GM19239 (cell line): Measurements from ENCODE around the gene ERBIN.
"Not testable (repeated sequence)": the region's sequence is repeated elsewhere in the genome, so short reads cannot be mapped to it uniquely, and the experiment has no call there.

Source experiments
- DNase-seq: peaks from one replicate; pipeline ENCODE4 v3.0.0; 2011; ENCODE audit warnings: low spot score; ENCODE audit not compliant: insufficient read length
- FAIRE-seq: peaks from 2 replicates; lab custom pipeline; 2011; peaks lifted over from hg19 to GRCh38; lab: Jason Lieb, UNC

Gene ERBIN

GRCh38 chr5:65992630-65993029 lies 66.3 kb downstream of the ERBIN start:
- no peak for FAIRE-seq
- no peak for DNase-seq

GRCh38 chr5:65994117-65994786 lies 67.9 kb downstream of the ERBIN start:
- no peak for FAIRE-seq
- DNase-seq, result no peak

- FAIRE-seq (no peak), DNase-seq (no peak)
Observed at GRCh38 chr5:65999061-65999723, 72.8 kb downstream of the ERBIN start.

GRCh38 chr5:66001952-66002351 lies 75.6 kb downstream of the ERBIN start:
- FAIRE-seq (no peak), DNase-seq (no peak)

- DNase-seq (no peak), FAIRE-seq (no peak)
Observed at GRCh38 chr5:66002415-66002814, 76.0 kb downstream of the ERBIN start.

- DNase-seq, result no peak
- FAIRE-seq, result no peak
Observed at GRCh38 chr5:66004216-66004615, 77.8 kb downstream of the ERBIN start.

DNA sequence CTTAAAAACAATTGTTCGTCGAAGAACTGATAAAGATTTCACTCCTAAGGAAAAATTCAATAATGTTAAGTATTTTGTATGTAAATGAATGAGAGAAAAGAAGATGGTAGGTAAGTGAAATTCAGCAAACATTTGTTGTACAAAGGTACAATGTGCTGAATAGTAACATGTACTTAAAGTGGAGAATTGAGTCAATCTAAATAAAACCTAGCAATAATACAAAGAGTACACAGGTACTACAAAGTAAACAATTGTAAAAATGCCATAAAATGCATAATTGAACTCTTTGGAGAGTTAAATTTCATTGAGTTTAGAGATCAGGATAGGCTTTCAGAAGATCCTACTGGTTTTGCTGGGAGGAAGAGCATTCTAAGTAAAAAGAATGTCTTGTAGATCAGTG lies 82.9 kb downstream of the ERBIN start:
- DNase-seq (no peak), FAIRE-seq (peak; percentile 31)

DNA sequence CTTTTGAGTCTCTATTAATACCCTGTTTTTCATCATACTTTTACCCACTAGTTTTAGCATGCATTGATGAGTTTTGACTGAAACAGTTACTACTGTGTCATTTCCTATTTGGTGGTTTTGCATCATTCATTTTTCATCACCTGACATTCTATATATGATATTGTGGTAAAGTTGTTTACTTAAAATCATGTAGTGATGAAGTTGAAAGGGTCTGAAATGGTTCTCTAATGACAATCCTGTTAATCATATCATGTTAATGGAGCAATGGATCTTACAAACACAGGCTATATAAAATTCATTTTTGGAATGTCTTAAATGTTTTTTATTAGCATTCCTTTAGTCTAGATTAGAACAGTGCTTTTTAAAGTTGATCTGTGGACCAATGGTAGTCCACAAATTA lies 84.1 kb downstream of the ERBIN start:
- DNase-seq, result no peak
- no peak for FAIRE-seq

DNA sequence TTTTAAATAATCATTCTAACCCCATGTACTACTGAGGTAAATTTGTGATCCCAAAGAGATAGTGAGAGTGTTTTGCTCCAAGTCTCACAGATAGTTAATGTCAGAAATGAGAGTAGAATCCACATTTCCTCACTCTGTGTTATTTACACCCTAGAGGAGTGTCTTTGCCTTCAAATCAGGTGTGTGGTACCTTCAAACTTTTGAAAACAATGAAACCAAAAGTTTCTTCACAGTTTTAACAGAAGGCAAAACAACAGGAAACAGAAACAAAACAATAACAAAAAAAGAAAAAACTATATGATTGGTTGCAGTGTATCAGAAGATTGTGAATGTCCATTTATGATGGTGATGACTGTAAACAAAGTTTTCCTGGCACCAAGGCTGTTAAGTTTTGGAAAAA lies 85.9 kb downstream of the ERBIN start:
- no peak for DNase-seq
- peak; percentile 81 for FAIRE-seq

DNA sequence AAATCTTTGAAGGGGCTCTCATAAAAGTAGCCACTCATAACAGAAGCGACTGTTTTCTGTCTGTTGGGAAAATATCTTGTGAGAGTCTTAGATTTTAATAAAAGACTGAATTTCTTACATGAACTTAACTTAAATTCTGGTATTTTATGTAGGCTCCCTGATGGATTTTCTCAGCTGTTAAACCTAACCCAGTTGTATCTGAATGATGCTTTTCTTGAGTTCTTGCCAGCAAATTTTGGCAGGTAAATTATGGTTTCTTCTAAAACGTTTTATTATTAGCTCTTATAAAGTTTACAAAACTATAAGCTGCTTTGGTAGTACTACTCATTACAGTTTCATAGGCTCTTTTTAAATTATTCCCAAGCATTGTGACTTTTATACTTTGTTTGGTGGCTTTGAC lies 87.0 kb downstream of the ERBIN start:
- FAIRE-seq, result no peak
- no peak for DNase-seq

DNA sequence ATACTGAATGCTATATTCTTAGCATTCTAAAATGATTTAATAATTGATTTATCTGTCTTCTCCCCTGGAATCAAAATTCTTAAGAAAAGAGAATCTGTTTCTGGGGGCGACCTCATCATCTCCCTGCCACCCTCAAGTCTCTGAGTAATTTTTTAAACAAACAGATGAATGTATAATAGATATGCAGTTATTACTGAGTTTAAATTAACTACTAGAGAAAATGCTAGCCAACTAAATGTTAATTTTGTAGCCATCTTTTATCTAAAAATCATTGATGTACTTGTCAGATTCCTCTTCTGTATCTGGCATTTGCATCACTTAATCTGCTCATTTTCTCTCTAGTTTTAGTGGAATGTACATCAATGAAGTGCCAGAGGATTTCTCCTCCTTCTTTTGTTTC lies 87.5 kb downstream of the ERBIN start:
- FAIRE-seq (no peak), DNase-seq (no peak)

- no peak for DNase-seq
- no peak for FAIRE-seq
Observed at GRCh38 chr5:66015196-66015960, 89.0 kb downstream of the ERBIN start.

DNA sequence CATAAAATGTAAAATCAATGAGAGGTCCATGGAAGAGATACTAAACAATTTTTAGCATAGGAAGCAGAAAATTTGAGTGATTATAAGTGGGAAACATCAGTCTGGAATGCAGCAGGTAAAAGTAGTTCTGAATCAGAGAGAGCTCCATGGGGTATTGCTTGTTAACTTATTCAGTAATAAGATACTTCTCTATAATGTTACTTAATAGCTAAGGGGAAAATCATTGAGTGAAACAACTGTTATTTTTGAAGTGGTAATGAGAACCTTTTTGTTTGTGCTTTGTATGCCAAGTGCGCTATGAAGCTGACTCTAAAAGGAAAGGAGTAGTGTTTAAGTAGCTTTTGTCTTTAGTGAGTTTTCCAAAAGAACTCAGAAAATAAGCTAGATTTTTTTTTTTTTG lies 95.2 kb downstream of the ERBIN start:
- DNase-seq, result no peak
- no peak for FAIRE-seq

GRCh38 chr5:66039296-66039695 lies 112.9 kb downstream of the ERBIN start:
- no peak for FAIRE-seq
- no peak for DNase-seq

- DNase-seq (no peak), FAIRE-seq (no peak)
Observed at GRCh38 chr5:66039701-66040100, 113.3 kb downstream of the ERBIN start.

DNA sequence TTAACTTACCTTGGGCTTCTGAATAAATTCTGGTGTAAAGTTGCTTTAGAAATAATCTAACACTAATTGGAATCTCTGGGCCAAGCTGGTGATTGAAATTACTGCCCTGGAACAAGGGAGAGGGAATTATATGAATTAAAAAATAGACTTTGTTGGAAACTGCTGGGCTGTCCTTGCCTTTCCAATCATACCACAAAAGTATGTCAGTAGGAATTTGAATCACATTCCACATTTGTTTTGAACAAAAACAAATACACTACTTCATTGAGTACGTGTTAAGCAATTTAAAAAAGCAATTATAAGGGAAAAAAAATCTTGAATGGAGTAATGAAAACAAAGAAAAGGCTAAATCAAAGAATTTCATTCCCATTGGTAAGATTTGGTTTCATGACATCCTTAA lies 115.3 kb downstream of the ERBIN start:
- no peak for DNase-seq
- FAIRE-seq, result peak; percentile 59

GRCh38 chr5:66057239-66057638 lies 130.9 kb downstream of the ERBIN start:
- FAIRE-seq (no peak), DNase-seq (no peak)

DNA sequence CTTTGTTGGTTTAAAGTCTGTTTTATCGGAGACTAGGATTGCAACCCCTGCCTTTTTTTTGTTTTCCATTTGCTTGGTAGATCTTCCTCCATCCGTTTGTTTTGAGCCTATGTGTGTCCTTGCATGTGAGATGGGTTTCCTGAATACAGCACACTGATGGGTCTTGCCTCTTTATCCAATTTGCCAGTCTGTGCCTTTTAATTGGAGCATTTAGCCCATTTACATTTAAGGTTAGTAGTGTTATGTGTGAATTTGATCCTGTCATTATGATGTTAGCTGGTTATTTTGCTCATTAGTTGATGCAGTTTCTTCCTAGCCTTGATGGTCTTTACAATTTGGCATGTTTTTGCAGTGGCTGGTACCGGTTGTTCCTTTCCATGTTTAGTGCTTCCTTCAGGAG lies 134.9 kb downstream of the ERBIN start:
- not testable (repeated sequence) for DNase-seq, FAIRE-seq

GRCh38 chr5:66063061-66063460 lies 136.7 kb downstream of the ERBIN start:
- FAIRE-seq, DNase-seq: not testable (repeated sequence)

- FAIRE-seq, result no peak
Observed at GRCh38 chr5:66066826-66067225, 140.5 kb downstream of the ERBIN start.

DNA sequence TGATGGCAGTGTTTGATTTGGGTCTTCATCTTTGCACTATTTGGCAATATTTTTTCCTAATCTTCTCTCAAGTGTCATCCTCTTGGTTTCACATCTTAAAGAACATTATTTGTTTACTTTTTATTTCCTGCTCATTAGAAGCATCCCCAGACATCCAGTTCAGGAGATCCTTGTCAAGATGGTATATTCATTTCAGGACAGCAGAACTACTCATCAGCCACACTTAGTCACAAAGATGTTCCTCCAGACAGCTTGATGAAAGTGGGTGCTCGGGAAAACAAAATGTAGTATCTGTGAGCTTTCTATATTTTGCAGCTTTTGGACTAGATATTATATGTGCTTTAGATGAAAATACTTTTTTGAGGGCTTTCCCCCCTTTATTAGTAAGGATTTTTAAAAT lies 145.7 kb downstream of the ERBIN start:
- FAIRE-seq (peak; percentile 61), DNase-seq (no peak)

More at GRCh38 chr5:66066826-66067225, 140.5 kb downstream of the ERBIN start:
- DNase-seq, result no peak
